ENCODE results near the gene CABCOCO1.

The CABCOCO1 gene

DNA sequence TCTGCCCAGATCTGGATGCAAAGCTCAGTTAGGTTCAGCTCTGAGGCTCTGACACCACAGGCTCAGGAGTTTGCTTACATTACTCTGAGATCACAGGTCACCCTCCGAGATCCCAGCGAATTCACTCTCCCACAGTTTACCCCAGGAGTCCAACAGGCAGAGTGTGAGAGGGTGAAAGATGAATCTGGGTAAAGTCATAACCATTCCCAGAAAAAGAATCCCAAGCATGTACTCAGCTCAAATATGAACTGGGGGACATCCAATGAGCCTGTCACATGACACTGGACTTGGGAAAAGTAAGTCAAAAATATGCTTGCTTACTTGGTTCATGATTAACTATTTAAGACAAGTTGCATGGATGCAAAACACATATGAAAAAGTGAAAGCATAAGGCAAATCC is 128.5 kb downstream of the CABCOCO1 start:
- no peak overlapping the region for H2BK120ac ChIP-seq (ENCODE audit: low read depth, low read length)
- H2AK5ac ChIP-seq (ENCODE audit: low read depth, low read length): no peak overlapping the region
- WGBS, 2 donors (ENCODE audit: extremely low coverage in 2 of 2, insufficient read length in 2 of 2, insufficient replicate concordance in 1 of 2): no CpG with 5 or more reads among the region's 2 CpGs
- no peaks in the 10 kb centered on the region for H3K36me3 ChIP-seq (replicated peaks in 1 of 2; ENCODE audit: control insufficient read depth in 2 of 2, insufficient read depth in 2 of 2, low read length in 2 of 2)
- H3K9me3 ChIP-seq (replicated peaks in 1 of 2; ENCODE audit: control insufficient read depth in 2 of 2, insufficient read depth in 1 of 2, low read depth in 1 of 2, low read length in 2 of 2): no peaks in the 10 kb centered on the region
- no peak overlapping the region for H3K9ac ChIP-seq (ENCODE audit: low read depth, low read length, poor library complexity)
- no peak overlapping the region for H3K4ac ChIP-seq (ENCODE audit: low read length)
- no peak overlapping the region for H3K18ac ChIP-seq (ENCODE audit: low read length)
- H3K23ac ChIP-seq (ENCODE audit: low read depth, low read length, poor library complexity): no peak overlapping the region
- H3K4me2 ChIP-seq (ENCODE audit: insufficient read depth, low read length, poor library complexity, severe bottlenecking): no peak overlapping the region
- no peak overlapping the region for H3K27ac ChIP-seq (replicated peaks; ENCODE audit: low read length)
- no peak for DNase-seq (ENCODE audit: low spot score)
- H3K4me1 ChIP-seq (ENCODE audit: control insufficient read depth in 2 of 2, insufficient read depth in 1 of 2, low read depth in 1 of 2, low read length in 2 of 2): no peaks in the 10 kb centered on the region
- no peaks in the 10 kb centered on the region for H3K79me1 ChIP-seq (ENCODE audit: low read depth, low read length)
- H4K8ac ChIP-seq (ENCODE audit: low read depth, low read length): no peak overlapping the region
- no peak overlapping the region for H2BK5ac ChIP-seq (ENCODE audit: low read length)
- H3K4me3 ChIP-seq (ENCODE audit: low read length in 2 of 2): no peak overlapping the region
- H2BK12ac ChIP-seq (ENCODE audit: low read length): no peak overlapping the region
- H2AFZ ChIP-seq (ENCODE audit: low read length): no peak overlapping the region
- no peak overlapping the region for H2BK15ac ChIP-seq (ENCODE audit: low read length)
- H4K91ac ChIP-seq (ENCODE audit: low read depth, low read length, poor library complexity): no peak overlapping the region
- no peak overlapping the region for H3K14ac ChIP-seq (ENCODE audit: low read length)
- no peaks in the 10 kb centered on the region for H3K27me3 ChIP-seq (ENCODE audit: control insufficient read depth in 3 of 3, insufficient read depth in 3 of 3, low read depth in 1 of 3, low read length in 3 of 3)

DNA sequence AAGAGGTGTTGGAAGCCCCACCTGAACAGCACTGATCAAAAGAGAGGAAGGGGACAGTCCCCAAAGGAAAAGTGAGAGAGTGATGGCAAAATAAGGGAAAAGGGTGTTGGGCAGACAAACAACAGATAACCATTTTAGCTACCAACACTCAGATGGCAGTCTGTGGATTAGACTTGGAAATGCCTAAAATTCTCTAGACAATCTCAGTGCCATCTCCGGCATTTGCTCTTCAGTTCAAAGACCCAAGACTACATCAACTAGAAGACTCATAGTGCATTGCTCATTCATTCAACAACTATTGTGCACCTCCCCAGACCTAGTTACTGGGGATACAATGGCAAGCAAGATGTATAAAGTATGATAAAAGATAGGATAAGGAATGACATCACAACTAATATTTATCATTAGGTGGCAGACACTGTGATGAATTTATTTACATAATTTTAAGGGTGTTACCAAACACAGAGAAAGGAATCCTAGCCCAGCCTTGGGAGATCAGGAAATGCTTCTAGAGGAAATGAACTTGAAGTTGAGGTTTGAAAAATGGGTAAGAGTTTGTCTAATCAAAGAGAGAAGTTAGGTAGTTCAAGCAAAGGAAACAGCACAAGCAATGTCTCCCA is 129.5 kb downstream of the CABCOCO1 start:
- Histone ChIP-seq H3K79me1 (ENCODE audit: low read depth, low read length) (no peaks in the 10 kb centered on the region), H3K36me3 (replicated peaks in 1 of 2; ENCODE audit: control insufficient read depth in 2 of 2, insufficient read depth in 2 of 2, low read length in 2 of 2) (no peaks in the 10 kb centered on the region), H4K91ac (ENCODE audit: low read depth, low read length, poor library complexity) (no peak overlapping the region), H4K8ac (ENCODE audit: low read depth, low read length) (no peak overlapping the region), H2AK5ac (ENCODE audit: low read depth, low read length) (no peak overlapping the region), H2BK15ac (ENCODE audit: low read length) (no peak overlapping the region), H3K4me1 (ENCODE audit: control insufficient read depth in 2 of 2, insufficient read depth in 1 of 2, low read depth in 1 of 2, low read length in 2 of 2) (no peaks in the 10 kb centered on the region), H3K27me3 (ENCODE audit: control insufficient read depth in 3 of 3, insufficient read depth in 3 of 3, low read depth in 1 of 3, low read length in 3 of 3) (no peaks in the 10 kb centered on the region), H3K14ac (ENCODE audit: low read length) (no peak overlapping the region), H2AFZ (ENCODE audit: low read length) (no peak overlapping the region), H2BK5ac (ENCODE audit: low read length) (no peak overlapping the region), H3K4me2 (ENCODE audit: insufficient read depth, low read length, poor library complexity, severe bottlenecking) (no peak overlapping the region), H2BK120ac (ENCODE audit: low read depth, low read length) (no peak overlapping the region), H3K9me3 (replicated peaks in 1 of 2; ENCODE audit: control insufficient read depth in 2 of 2, insufficient read depth in 1 of 2, low read depth in 1 of 2, low read length in 2 of 2) (no peaks in the 10 kb centered on the region), H3K23ac (ENCODE audit: low read depth, low read length, poor library complexity) (no peak overlapping the region), H3K4ac (ENCODE audit: low read length) (no peak overlapping the region), H3K4me3 (ENCODE audit: low read length in 2 of 2) (no peak overlapping the region), H3K27ac (replicated peaks; ENCODE audit: low read length) (no peak overlapping the region), H3K9ac (ENCODE audit: low read depth, low read length, poor library complexity) (no peak overlapping the region), H3K18ac (ENCODE audit: low read length) (no peak overlapping the region), H2BK12ac (ENCODE audit: low read length) (no peak overlapping the region)
- no peak for DNase-seq (ENCODE audit: low spot score)
- no CpG with 5 or more reads among the region's 1 CpG for WGBS, 2 donors (ENCODE audit: extremely low coverage in 2 of 2, insufficient read length in 2 of 2, insufficient replicate concordance in 1 of 2)

DNA sequence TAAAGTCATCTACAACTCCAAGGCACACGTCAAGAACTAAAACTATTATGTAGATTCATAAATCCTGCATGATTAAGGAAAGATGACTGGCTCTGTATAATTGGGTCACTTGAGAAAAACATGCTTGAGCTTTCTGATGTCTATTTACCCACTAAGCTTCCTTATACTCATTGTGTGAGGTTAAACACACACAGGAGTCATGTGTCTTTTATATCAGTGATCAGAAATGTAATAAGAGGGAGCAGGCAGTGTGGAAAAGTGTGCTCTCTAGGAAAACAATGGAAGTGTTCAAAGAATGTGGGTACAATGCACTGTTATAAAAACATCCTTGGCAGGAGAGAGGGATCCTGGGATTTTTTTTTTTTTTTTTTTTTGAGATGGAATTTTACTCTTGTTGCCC is 130.2 kb downstream of the CABCOCO1 start:
- no peak overlapping the region for H2BK120ac ChIP-seq (ENCODE audit: low read depth, low read length)
- no peaks in the 10 kb centered on the region for H3K4me1 ChIP-seq (ENCODE audit: control insufficient read depth in 2 of 2, insufficient read depth in 1 of 2, low read depth in 1 of 2, low read length in 2 of 2)
- H2AFZ ChIP-seq (ENCODE audit: low read length): no peak overlapping the region
- H3K4me3 ChIP-seq (ENCODE audit: low read length in 2 of 2): no peak overlapping the region
- no peaks in the 10 kb centered on the region for H3K79me1 ChIP-seq (ENCODE audit: low read depth, low read length)
- H4K91ac ChIP-seq (ENCODE audit: low read depth, low read length, poor library complexity): no peak overlapping the region
- H3K18ac ChIP-seq (ENCODE audit: low read length): no peak overlapping the region
- H2BK12ac ChIP-seq (ENCODE audit: low read length): no peak overlapping the region
- H3K14ac ChIP-seq (ENCODE audit: low read length): no peak overlapping the region
- no peak overlapping the region for H3K4ac ChIP-seq (ENCODE audit: low read length)
- no peak overlapping the region for H2BK5ac ChIP-seq (ENCODE audit: low read length)
- no CpG with 5 or more reads among the region's 1 CpG for WGBS, 2 donors (ENCODE audit: extremely low coverage in 2 of 2, insufficient read length in 2 of 2, insufficient replicate concordance in 1 of 2)
- H3K27me3 ChIP-seq (ENCODE audit: control insufficient read depth in 3 of 3, insufficient read depth in 3 of 3, low read depth in 1 of 3, low read length in 3 of 3): no peaks in the 10 kb centered on the region
- no peak overlapping the region for H4K8ac ChIP-seq (ENCODE audit: low read depth, low read length)
- H3K23ac ChIP-seq (ENCODE audit: low read depth, low read length, poor library complexity): no peak overlapping the region
- no peak overlapping the region for H2BK15ac ChIP-seq (ENCODE audit: low read length)
- no peak overlapping the region for H2AK5ac ChIP-seq (ENCODE audit: low read depth, low read length)
- H3K36me3 ChIP-seq (replicated peaks in 1 of 2; ENCODE audit: control insufficient read depth in 2 of 2, insufficient read depth in 2 of 2, low read length in 2 of 2): no peaks in the 10 kb centered on the region
- no peak overlapping the region for H3K27ac ChIP-seq (replicated peaks; ENCODE audit: low read length)
- no peak overlapping the region for H3K9ac ChIP-seq (ENCODE audit: low read depth, low read length, poor library complexity)
- DNase-seq (ENCODE audit: low spot score): no peak
- no peak overlapping the region for H3K4me2 ChIP-seq (ENCODE audit: insufficient read depth, low read length, poor library complexity, severe bottlenecking)
- H3K9me3 ChIP-seq (replicated peaks in 1 of 2; ENCODE audit: control insufficient read depth in 2 of 2, insufficient read depth in 1 of 2, low read depth in 1 of 2, low read length in 2 of 2): no peaks in the 10 kb centered on the region

DNA sequence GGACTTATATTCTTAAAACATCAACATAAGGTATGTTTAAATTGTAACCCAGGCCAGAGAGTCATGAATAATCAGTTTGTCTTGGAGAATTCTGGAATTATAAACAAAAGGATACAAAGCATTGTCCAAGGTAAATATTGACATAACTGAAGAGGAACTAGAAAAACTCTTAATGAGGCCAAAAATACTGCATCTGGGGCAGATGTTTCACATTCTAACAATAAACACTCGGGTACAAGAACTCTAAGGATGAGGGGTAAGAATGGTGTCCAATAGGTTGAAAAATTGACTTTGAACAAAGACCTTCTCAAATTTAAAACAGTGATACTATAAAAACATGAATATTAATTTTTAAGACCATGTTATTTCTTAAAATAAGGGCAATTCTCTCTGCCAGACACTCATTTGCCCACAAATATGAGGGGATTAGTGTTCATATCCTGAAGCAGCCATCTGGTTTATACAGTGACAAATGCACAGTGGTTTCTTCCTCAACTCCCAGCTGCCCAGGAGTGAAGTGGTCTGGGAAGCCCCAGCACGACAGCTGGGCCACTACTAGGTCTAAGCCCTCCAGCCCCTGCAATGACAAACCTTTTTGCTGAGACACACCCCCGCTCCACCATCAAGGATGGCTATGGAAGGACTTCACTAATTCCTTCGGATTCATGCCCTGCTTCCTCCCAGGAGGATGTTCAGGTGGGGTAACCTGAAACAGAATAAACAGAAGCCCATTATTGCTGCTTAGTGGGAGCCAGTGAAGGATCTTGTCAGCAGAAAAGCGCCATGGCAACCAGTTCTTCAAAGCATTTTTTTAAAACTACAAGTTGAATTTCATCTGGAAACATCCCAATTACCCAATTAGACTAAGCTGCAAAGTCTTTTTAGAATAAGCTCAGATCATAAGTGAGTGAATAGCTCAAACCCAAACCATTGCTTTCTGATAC is 131.3 kb downstream of the CABCOCO1 start:
- Histone ChIP-seq H3K9ac (ENCODE audit: low read depth, low read length, poor library complexity) (no peak overlapping the region), H3K27me3 (ENCODE audit: control insufficient read depth in 3 of 3, insufficient read depth in 3 of 3, low read depth in 1 of 3, low read length in 3 of 3) (no peaks in the 10 kb centered on the region), H3K4me2 (ENCODE audit: insufficient read depth, low read length, poor library complexity, severe bottlenecking) (no peak overlapping the region), H2BK5ac (ENCODE audit: low read length) (no peak overlapping the region), H3K18ac (ENCODE audit: low read length) (no peak overlapping the region), H2BK15ac (ENCODE audit: low read length) (no peak overlapping the region), H3K23ac (ENCODE audit: low read depth, low read length, poor library complexity) (no peak overlapping the region), H3K9me3 (replicated peaks in 1 of 2; ENCODE audit: control insufficient read depth in 2 of 2, insufficient read depth in 1 of 2, low read depth in 1 of 2, low read length in 2 of 2) (no peaks in the 10 kb centered on the region), H3K27ac (replicated peaks; ENCODE audit: low read length) (no peak overlapping the region), H3K36me3 (replicated peaks in 1 of 2; ENCODE audit: control insufficient read depth in 2 of 2, insufficient read depth in 2 of 2, low read length in 2 of 2) (no peaks in the 10 kb centered on the region), H4K8ac (ENCODE audit: low read depth, low read length) (no peak overlapping the region), H4K91ac (ENCODE audit: low read depth, low read length, poor library complexity) (no peak overlapping the region), H3K79me1 (ENCODE audit: low read depth, low read length) (no peaks in the 10 kb centered on the region), H3K4me1 (ENCODE audit: control insufficient read depth in 2 of 2, insufficient read depth in 1 of 2, low read depth in 1 of 2, low read length in 2 of 2) (no peaks in the 10 kb centered on the region), H2BK120ac (ENCODE audit: low read depth, low read length) (no peak overlapping the region), H2AFZ (ENCODE audit: low read length) (no peak overlapping the region), H2AK5ac (ENCODE audit: low read depth, low read length) (no peak overlapping the region), H3K4ac (ENCODE audit: low read length) (no peak overlapping the region), H3K4me3 (ENCODE audit: low read length in 2 of 2) (no peak overlapping the region), H2BK12ac (ENCODE audit: low read length) (no peak overlapping the region), H3K14ac (ENCODE audit: low read length) (no peak overlapping the region)
- DNase-seq (ENCODE audit: low spot score): no peak
- WGBS, 2 donors (ENCODE audit: extremely low coverage in 2 of 2, insufficient read length in 2 of 2, insufficient replicate concordance in 1 of 2): no CpG with 5 or more reads among the region's 5 CpGs
